ENCODE data around the gene AHNAK. TPM values are rescaled to one million over a fixed set of nuclear protein-coding genes. Genes with fewer than 3 reads are reported as not detected.
"Not testable (repeated sequence)": the region's sequence is repeated elsewhere in the genome, so short reads cannot be mapped to it uniquely, and the experiment has no call there.

Gene AHNAK
- total RNA-seq, 4 donors from 2014 or later = 571 to 1,016 (median 697) TPM

- peak overlapping the region in 1 of 4 donors; percentile 9 for H3K27ac ChIP-seq
- no peak for DNase-seq
- H3K36me3 ChIP-seq = peaks cover 0 to 86% (median 0%) of the 10 kb centered on the region in 3 donors
Observed at GRCh38 chr11:62567018-62567633, 20.5 kb upstream of the AHNAK start.

GRCh38 chr11:62566247-62566646 lies 19.6 kb upstream of the AHNAK start:
- Histone ChIP-seq H3K36me3 (peaks cover 0 to 82% (median 0%) of the 10 kb centered on the region in 3 donors), H3K27me3 (no peaks in the 10 kb centered on the region), H3K27ac (no peak overlapping the region), H3K4me1 (peaks cover 0 to 22% (median 0%) of the 10 kb centered on the region in 4 donors), H3K4me3 (no peak overlapping the region), H3K9me3 (no peaks in the 10 kb centered on the region)
- DNase-seq = peak in 1 of 3 donors; percentile 13
- TF ChIP-seq POLR2A (IDR thresholded peaks at IDR 0.05) = no peak
- TF ChIP-seq, protein P1, sequence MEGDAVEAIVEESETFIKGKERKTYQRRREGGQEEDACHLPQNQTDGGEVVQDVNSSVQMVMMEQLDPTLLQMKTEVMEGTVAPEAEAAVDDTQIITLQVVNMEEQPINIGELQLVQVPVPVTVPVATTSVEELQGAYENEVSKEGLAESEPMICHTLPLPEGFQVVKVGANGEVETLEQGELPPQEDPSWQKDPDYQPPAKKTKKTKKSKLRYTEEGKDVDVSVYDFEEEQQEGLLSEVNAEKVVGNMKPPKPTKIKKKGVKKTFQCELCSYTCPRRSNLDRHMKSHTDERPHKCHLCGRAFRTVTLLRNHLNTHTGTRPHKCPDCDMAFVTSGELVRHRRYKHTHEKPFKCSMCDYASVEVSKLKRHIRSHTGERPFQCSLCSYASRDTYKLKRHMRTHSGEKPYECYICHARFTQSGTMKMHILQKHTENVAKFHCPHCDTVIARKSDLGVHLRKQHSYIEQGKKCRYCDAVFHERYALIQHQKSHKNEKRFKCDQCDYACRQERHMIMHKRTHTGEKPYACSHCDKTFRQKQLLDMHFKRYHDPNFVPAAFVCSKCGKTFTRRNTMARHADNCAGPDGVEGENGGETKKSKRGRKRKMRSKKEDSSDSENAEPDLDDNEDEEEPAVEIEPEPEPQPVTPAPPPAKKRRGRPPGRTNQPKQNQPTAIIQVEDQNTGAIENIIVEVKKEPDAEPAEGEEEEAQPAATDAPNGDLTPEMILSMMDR (IDR thresholded peaks at IDR 0.05) = no peak

More at GRCh38 chr11:62567018-62567633, 20.5 kb upstream of the AHNAK start:
- no peak for TF ChIP-seq POLR2A (IDR thresholded peaks at IDR 0.05)
- TF ChIP-seq, protein P1 (IDR thresholded peaks at IDR 0.05) = no peak
- no peaks in the 10 kb centered on the region for H3K9me3 ChIP-seq
- peaks cover 0 to 19% (median 0%) of the 10 kb centered on the region in 4 donors for H3K4me1 ChIP-seq
- no peaks in the 10 kb centered on the region for H3K27me3 ChIP-seq
- no peak overlapping the region for H3K4me3 ChIP-seq

DNA sequence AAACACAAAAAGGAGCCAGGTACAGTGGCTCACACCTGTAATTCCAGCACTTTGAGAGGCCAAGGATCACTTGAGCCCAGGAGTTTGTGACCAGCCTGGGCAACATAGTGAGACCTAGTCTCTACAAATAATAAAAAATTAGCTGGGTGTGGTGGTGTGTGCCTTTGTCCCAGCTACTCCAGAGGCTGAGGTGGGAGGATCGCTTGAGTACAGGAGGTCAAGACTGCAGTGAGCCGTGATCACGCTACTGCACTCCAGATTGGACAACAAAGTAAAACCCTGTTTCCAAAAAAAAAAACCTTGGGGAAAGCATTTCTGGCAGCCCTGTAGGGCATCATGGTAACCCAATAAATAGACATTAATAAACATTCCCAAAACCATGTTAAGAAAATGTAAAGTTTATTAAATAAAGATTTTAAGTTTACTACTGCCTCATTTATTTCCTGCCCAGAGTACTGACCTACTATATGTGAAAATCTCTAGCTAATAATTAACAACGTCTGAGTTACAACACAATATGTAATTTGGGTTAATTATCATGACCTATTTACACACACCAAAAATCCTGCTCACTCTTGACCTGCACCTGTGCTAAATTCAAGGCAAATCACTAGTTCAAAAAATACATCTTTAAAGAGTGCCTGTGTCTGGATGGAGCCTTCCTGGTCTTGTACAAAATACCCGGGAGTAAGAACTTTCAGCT lies 18.6 kb upstream of the AHNAK start:
- Histone ChIP-seq H3K27me3 (no peaks in the 10 kb centered on the region), H3K9me3 (no peaks in the 10 kb centered on the region), H3K36me3 (peaks cover 0 to 72% (median 0%) of the 10 kb centered on the region in 3 donors), H3K27ac (peak overlapping the region in 2 of 4 donors; percentile 13 to 32), H3K4me3 (no peak overlapping the region), H3K4me1 (peaks cover 0 to 29% (median 4%) of the 10 kb centered on the region in 4 donors)
- peak in 1 of 3 donors; percentile 41 for DNase-seq
- TF ChIP-seq, protein P1 (IDR thresholded peaks at IDR 0.05) = no peak
- TF ChIP-seq POLR2A (IDR thresholded peaks at IDR 0.05) = no peak

GRCh38 chr11:62561677-62562230 lies 15.1 kb upstream of the AHNAK start:
- peaks cover 0 to 54% (median 0%) of the 10 kb centered on the region in 3 donors for H3K36me3 ChIP-seq
- not testable (repeated sequence) for H3K27me3 ChIP-seq, H3K9me3 ChIP-seq, H3K4me3 ChIP-seq, DNase-seq
- peaks cover 6 to 42% (median 17%) of the 10 kb centered on the region in 4 donors for H3K4me1 ChIP-seq
- peak overlapping the region in 2 of 4 donors; percentile 39 to 80 for H3K27ac ChIP-seq

DNA sequence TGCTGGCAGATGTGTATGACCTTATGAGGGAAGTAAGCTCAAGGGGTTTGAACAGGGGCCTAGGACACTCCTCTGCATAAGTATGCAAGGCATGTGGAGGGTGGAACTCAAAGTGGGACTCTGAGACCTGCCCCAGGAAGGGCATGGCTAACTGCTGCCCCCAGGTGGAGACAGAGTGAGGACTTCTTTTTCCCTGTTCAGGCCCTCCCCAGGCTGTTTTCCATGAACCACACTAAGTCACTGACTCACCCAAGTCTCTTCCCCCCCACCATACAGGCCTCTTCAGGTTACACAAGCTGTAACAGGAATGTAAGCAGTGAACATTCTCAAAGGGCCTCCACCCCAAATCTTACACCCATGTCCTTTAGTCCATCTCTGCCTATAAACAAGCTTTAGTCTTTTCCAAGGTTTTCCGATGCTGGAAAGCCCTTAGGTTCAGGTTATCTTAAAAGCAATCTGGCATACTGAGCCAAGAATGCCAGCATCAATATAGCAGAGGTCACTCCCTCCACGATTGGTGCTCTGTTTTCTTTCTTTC lies 14.0 kb upstream of the AHNAK start:
- Histone ChIP-seq H3K9me3 (no peaks in the 10 kb centered on the region), H3K27ac (peak overlapping the region; percentile 25 to 80 (median 72)), H3K4me3 (no peak overlapping the region), H3K27me3 (no peaks in the 10 kb centered on the region), H3K4me1 (peaks cover 17 to 53% (median 27%) of the 10 kb centered on the region in 4 donors), H3K36me3 (peaks cover 0 to 46% (median 0%) of the 10 kb centered on the region in 3 donors)
- peak; percentile 76 to 96 (median 84) for DNase-seq
- TF ChIP-seq, protein P1 (IDR thresholded peaks at IDR 0.05) = peak; percentile 44 to 96 (median 88)
- TF ChIP-seq POLR2A (IDR thresholded peaks at IDR 0.05) = peak in 1 of 2 donors; percentile 8

- H3K27ac ChIP-seq = peak overlapping the region in 3 of 4 donors; percentile 13 to 80 (median 79)
- H3K27me3 ChIP-seq, DNase-seq, H3K4me3 ChIP-seq, H3K9me3 ChIP-seq: not testable (repeated sequence)
- peaks cover 23 to 54% (median 37%) of the 10 kb centered on the region in 4 donors for H3K4me1 ChIP-seq
- peaks cover 0 to 46% (median 0%) of the 10 kb centered on the region in 3 donors for H3K36me3 ChIP-seq
Observed at GRCh38 chr11:62559626-62560025, 13.0 kb upstream of the AHNAK start.

Data from Peyer's patch (tissue), 4 donors.